IPS-20b (cell line): ENCODE measurements around the gene RASEF.
"Not testable (repeated sequence)": the region's sequence is repeated elsewhere in the genome, so short reads cannot be mapped to it uniquely, and the experiment has no call there.

Source experiments
- H3K27ac ChIP-seq: one replicate; pipeline ENCODE4 v1.5.1; 2013; ENCODE audit warnings: low read length
- H3K27me3 ChIP-seq: 2 replicates; pipeline ENCODE4 v1.6.1; 2013; ENCODE audit warnings: mild to moderate bottlenecking, low read length, inconsistent platforms; ENCODE audit not compliant: insufficient read depth
- H3K36me3 ChIP-seq: 2 replicates; pipeline ENCODE4 v1.6.1; 2013; ENCODE audit warnings: low read depth, mild to moderate bottlenecking, inconsistent platforms, low read length, moderate library complexity; ENCODE audit not compliant: insufficient read depth
- H3K4me1 ChIP-seq: 2 replicates; pipeline ENCODE4 v1.6.1; 2013; ENCODE audit warnings: mild to moderate bottlenecking, control low read depth, inconsistent platforms, low read length, moderate library complexity; ENCODE audit not compliant: insufficient read depth
- H3K4me3 ChIP-seq: 2 replicates; pipeline ENCODE4 v1.5.1; 2013; ENCODE audit warnings: mild to moderate bottlenecking, low read length, inconsistent platforms
- H3K9ac ChIP-seq: 2 replicates; pipeline ENCODE4 v1.6.1; 2013; ENCODE audit warnings: low read depth, mild to moderate bottlenecking, inconsistent platforms, low read length, moderate library complexity
- H3K9me3 ChIP-seq: 2 replicates; pipeline ENCODE4 v1.6.1; 2013; ENCODE audit warnings: mild to moderate bottlenecking, low read depth, low read length, inconsistent platforms; ENCODE audit not compliant: insufficient read depth

RASEF gene

GRCh38 chr9:82961504-82962125, 101.3 kb downstream of the RASEF start:
- Histone ChIP-seq H3K36me3 (no peaks in the 10 kb centered on the region), H3K9me3 (no peaks in the 10 kb centered on the region), H3K4me3 (no peak overlapping the region), H3K27me3 (no peaks in the 10 kb centered on the region), H3K9ac (no peak overlapping the region), H3K27ac (no peak overlapping the region), H3K4me1 (peaks cover 2% of the 10 kb centered on the region; the same call in 1 of the 2 replicates)

- H3K36me3 ChIP-seq: no peaks in the 10 kb centered on the region
- H3K27me3 ChIP-seq: no peaks in the 10 kb centered on the region
- peaks cover 2% of the 10 kb centered on the region; the same call in 1 of the 2 replicates for H3K4me1 ChIP-seq
- H3K9me3 ChIP-seq: no peaks in the 10 kb centered on the region
- no peak overlapping the region for H3K27ac ChIP-seq
- H3K4me3 ChIP-seq: no peak overlapping the region
- no peak overlapping the region for H3K9ac ChIP-seq
These were observed 105.2 kb downstream of the RASEF start for GRCh38 chr9:82957529-82958379.

DNA sequence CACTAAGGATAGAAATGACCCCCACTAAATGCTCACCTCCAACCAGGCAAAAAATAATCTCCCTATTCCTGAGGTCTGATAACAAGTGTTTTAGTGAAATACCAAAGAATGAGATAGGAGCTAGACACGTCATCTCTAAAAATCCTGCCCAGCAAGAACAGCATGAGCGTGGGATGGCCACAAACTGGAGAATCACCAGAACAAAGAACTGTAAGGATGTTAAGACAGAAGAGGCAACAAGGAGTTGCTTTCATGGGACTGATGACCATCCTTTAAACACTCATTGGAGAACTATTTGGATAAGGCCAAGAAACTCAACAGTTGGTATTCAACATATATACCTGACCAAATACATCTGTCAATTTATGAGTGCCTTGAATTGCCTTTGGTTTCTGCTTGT, 113.7 kb downstream of the RASEF start:
- Histone ChIP-seq H3K9me3 (no peaks in the 10 kb centered on the region), H3K36me3 (no peaks in the 10 kb centered on the region), H3K9ac (no peak overlapping the region), H3K4me1 (peaks cover 5% of the 10 kb centered on the region; the same call in 1 of the 2 replicates), H3K4me3 (no peak overlapping the region), H3K27ac (no peak overlapping the region), H3K27me3 (no peaks in the 10 kb centered on the region)

GRCh38 chr9:82940376-82940775, 122.6 kb downstream of the RASEF start:
- Histone ChIP-seq H3K9me3 (no peaks in the 10 kb centered on the region), H3K4me3 (no peak overlapping the region), H3K27ac (no peak overlapping the region), H3K27me3 (no peaks in the 10 kb centered on the region), H3K36me3 (no peaks in the 10 kb centered on the region), H3K9ac (no peak overlapping the region), H3K4me1 (no peaks in the 10 kb centered on the region)

GRCh38 chr9:82939451-82939850, 123.5 kb downstream of the RASEF start:
- Histone ChIP-seq H3K27ac (no peak overlapping the region), H3K9ac (no peak overlapping the region), H3K9me3 (no peaks in the 10 kb centered on the region), H3K36me3 (no peaks in the 10 kb centered on the region), H3K4me3 (no peak overlapping the region), H3K4me1 (peaks cover 5% of the 10 kb centered on the region; the same call in 1 of the 2 replicates), H3K27me3 (no peaks in the 10 kb centered on the region)

DNA sequence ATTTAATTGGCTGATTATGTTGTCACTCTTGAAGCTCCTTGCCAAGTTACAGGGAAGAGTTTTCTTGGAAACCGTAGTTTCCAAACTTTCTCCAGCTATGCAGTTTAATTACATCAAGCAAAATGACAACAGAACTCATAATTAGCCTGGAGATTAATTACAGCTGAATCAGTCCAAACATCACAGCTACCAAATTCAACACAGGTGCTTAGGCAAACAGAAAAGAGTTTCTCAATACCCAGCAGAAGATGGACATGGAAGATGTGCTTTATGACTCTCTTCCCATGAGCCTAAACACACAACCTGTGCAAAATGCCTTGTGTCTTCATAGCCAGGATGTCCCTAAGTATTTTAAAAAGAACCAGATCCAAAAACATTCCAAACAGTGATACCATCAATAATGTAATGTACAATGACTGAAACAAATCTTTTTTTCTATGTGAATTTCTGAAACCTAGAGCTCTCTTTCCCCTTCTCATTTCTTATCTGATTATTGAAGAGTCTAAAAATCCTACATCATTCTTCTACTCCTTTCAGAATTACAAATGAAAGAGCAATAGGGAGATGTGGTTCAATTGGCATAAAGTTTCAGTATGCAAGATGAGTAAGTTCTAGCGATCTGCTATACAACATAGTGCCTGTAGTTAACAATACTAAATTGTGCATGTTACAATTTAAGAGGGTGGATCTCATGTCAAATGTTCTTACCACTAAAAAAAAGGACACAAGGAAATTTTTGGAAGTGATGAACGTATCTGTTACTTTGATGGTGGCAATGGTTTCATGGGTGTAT, 124.3 kb downstream of the RASEF start:
- Histone ChIP-seq H3K27ac (no peak overlapping the region), H3K27me3 (no peaks in the 10 kb centered on the region), H3K36me3 (no peaks in the 10 kb centered on the region)

GRCh38 chr9:82936561-82936960, 126.4 kb downstream of the RASEF start:
- H3K9ac ChIP-seq, H3K4me3 ChIP-seq, H3K9me3 ChIP-seq, H3K27ac ChIP-seq, H3K27me3 ChIP-seq, H3K4me1 ChIP-seq, H3K36me3 ChIP-seq: not testable (repeated sequence)

More for the DNA sequence above, 124.3 kb downstream of the RASEF start:
- Histone ChIP-seq H3K9ac (no peak overlapping the region), H3K4me3 (no peak overlapping the region), H3K9me3 (no peaks in the 10 kb centered on the region), H3K4me1 (peaks cover 6% of the 10 kb centered on the region; the same call in 1 of the 2 replicates)

- no peak overlapping the region for H3K27ac ChIP-seq
- H3K9me3 ChIP-seq: no peaks in the 10 kb centered on the region
These were observed 128.0 kb downstream of the RASEF start for GRCh38 chr9:82934949-82935348.

GRCh38 chr9:82934025-82934424, 128.9 kb downstream of the RASEF start:
- H3K27me3 ChIP-seq, H3K9me3 ChIP-seq, H3K36me3 ChIP-seq, H3K9ac ChIP-seq, H3K4me3 ChIP-seq, H3K27ac ChIP-seq, H3K4me1 ChIP-seq: not testable (repeated sequence)

More at GRCh38 chr9:82934949-82935348, 128.0 kb downstream of the RASEF start:
- peaks cover 6% of the 10 kb centered on the region; the same call in 1 of the 2 replicates for H3K4me1 ChIP-seq
- H3K27me3 ChIP-seq: no peaks in the 10 kb centered on the region
- H3K4me3 ChIP-seq: no peak overlapping the region
- H3K36me3 ChIP-seq: no peaks in the 10 kb centered on the region
- H3K9ac ChIP-seq: no peak overlapping the region

DNA sequence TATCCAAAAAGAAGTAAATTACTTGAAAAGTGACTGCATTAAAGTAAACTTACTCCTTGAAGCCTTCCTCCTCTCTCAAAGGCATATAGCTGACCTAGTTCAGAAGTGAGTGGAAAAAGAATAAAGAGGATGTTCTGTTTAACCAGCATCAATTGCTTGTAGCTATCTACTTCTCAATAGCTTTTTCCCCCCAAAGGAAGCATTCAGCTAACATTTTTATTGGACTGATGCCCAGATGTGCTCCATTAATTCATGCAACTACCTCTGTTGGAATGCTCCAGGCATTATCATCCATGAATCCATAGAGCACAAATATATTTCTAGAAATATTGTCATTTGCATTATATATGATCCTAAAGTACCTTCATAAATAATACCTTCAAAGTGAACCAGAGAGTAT, 132.8 kb downstream of the RASEF start:
- Histone ChIP-seq H3K9ac (no peak overlapping the region), H3K4me1 (peaks cover 6% of the 10 kb centered on the region; the same call in 1 of the 2 replicates), H3K27me3 (no peaks in the 10 kb centered on the region)

More for the DNA sequence above, 132.8 kb downstream of the RASEF start:
- no peaks in the 10 kb centered on the region for H3K36me3 ChIP-seq
- H3K4me3 ChIP-seq: no peak overlapping the region
- H3K27ac ChIP-seq: no peak overlapping the region
- H3K9me3 ChIP-seq: no peaks in the 10 kb centered on the region
